HEK293 (cell line): ENCODE results near the gene IGSF9.

ENCODE experiments used
- CTCF ChIA-PET: fragments of 350-600 bp; formaldehyde crosslinking; extraction: SDS; loops from one replicate; lab custom pipeline; 2021; ENCODE audit warnings: antibody characterized with exemption; lab: Yijun Ruan, JAX
- POLR2A ChIA-PET: fragments of 300-600 bp; formaldehyde crosslinking; extraction: SDS; loops from one replicate; lab custom pipeline; 2020; ENCODE audit warnings: antibody characterized with exemption, inconsistent platforms; lab: Yijun Ruan, JAX
- H3K27ac ChIP-seq: fragments of 200-500 bp; sonication (Bioruptor generic); 2 replicates; pipeline ENCODE4 v1.5.1; 2014; ENCODE audit warnings: low read depth, low read length, control low read depth, inconsistent platforms; ENCODE audit errors: extremely low read depth
- H3K36me3 ChIP-seq, 2 experiments: fragments of 200-500 bp in 1 of 2; sonication (Bioruptor generic) in 1 of 2; 1 replicate in 1 of 2; 2 replicates in 1 of 2; pipeline ENCODE4 v1.5.1; 2014 to 2017; ENCODE audit warnings: inconsistent platforms in 2 of 2, low read length in 2 of 2; ENCODE audit not compliant: control insufficient read depth in 2 of 2, insufficient read depth in 1 of 2
- H3K4me1 ChIP-seq: fragments of 200-500 bp; sonication (Bioruptor generic); 2 replicates; pipeline ENCODE4 v1.5.1; 2014; ENCODE audit warnings: mild to moderate bottlenecking, low read length, inconsistent platforms; ENCODE audit not compliant: control insufficient read depth, insufficient read depth
- H3K4me3 ChIP-seq: 2 replicates; pipeline ENCODE4 v1.5.1; 2011; ENCODE audit warnings: low read depth, mild to moderate bottlenecking, control low read depth, low read length, moderate library complexity
- H3K9me3 ChIP-seq: fragments of 200-500 bp; sonication (Bioruptor generic); 2 replicates; pipeline ENCODE4 v1.5.1; 2014; ENCODE audit warnings: low read depth, low read length, inconsistent platforms; ENCODE audit not compliant: control insufficient read depth, insufficient read depth
- BCL11A ChIP-seq: fragments of 450-650 bp; formaldehyde crosslinking; IDR thresholded peaks from 2 replicates; pipeline ENCODE4 v1.5.1; 2016; ENCODE audit warnings: low read depth, missing biosample characterization, missing genetic modification characterization
- GLIS2 ChIP-seq: fragments of 450-650 bp; formaldehyde crosslinking; IDR thresholded peaks from 2 replicates; pipeline ENCODE4 v1.5.1; 2016; ENCODE audit warnings: missing biosample characterization, missing genetic modification characterization
- KLF9 ChIP-seq: fragments of 450-650 bp; formaldehyde crosslinking; IDR thresholded peaks from 2 replicates; pipeline ENCODE4 v1.5.1; 2016; ENCODE audit warnings: missing biosample characterization, missing genetic modification characterization, low read depth
- PRDM4 ChIP-seq: fragments of 450-650 bp; formaldehyde crosslinking; IDR thresholded peaks from 2 replicates; pipeline ENCODE4 v1.5.1; 2017; ENCODE audit warnings: missing biosample characterization, missing genetic modification characterization
- ZBTB44 ChIP-seq: fragments of 450-650 bp; IDR thresholded peaks from 2 replicates; pipeline ENCODE4 v1.5.1; 2018; ENCODE audit warnings: missing biosample characterization, mild to moderate bottlenecking, missing genetic modification characterization
- ZFHX2 ChIP-seq: fragments of 450-650 bp; formaldehyde crosslinking; conservative IDR thresholded peaks from 2 replicates; pipeline ENCODE4 v1.5.1; 2016; ENCODE audit warnings: missing biosample characterization, missing genetic modification characterization
- ZNF132 ChIP-seq: fragments of 450-650 bp; formaldehyde crosslinking; IDR thresholded peaks from 2 replicates; pipeline ENCODE4 v1.5.1; 2017; ENCODE audit warnings: missing biosample characterization, missing genetic modification characterization, borderline replicate concordance
- ZNF16 ChIP-seq: fragments of 450-650 bp; formaldehyde crosslinking; IDR thresholded peaks from 2 replicates; pipeline ENCODE4 v1.5.1; 2016; ENCODE audit warnings: low read depth, missing biosample characterization, missing genetic modification characterization
- ZNF248 ChIP-seq: fragments of 450-650 bp; formaldehyde crosslinking; IDR thresholded peaks from 2 replicates; pipeline ENCODE4 v1.5.1; 2017; ENCODE audit warnings: missing biosample characterization, missing genetic modification characterization
- ZNF510 ChIP-seq: fragments of 450-650 bp; formaldehyde crosslinking; IDR thresholded peaks from 2 replicates; pipeline ENCODE4 v1.5.1; 2018; ENCODE audit warnings: mild to moderate bottlenecking, missing genetic modification characterization, missing biosample characterization; ENCODE audit not compliant: insufficient replicate concordance
- ZNF521 ChIP-seq: fragments of 450-650 bp; formaldehyde crosslinking; IDR thresholded peaks from 2 replicates; pipeline ENCODE4 v1.5.1; 2017; ENCODE audit warnings: missing biosample characterization, mild to moderate bottlenecking, missing genetic modification characterization
- ZNF548 ChIP-seq: fragments of 450-650 bp; formaldehyde crosslinking; IDR thresholded peaks from 2 replicates; pipeline ENCODE4 v1.5.1; 2016; ENCODE audit warnings: missing biosample characterization, missing genetic modification characterization
- ZNF624 ChIP-seq: fragments of 450-650 bp; formaldehyde crosslinking; IDR thresholded peaks from 2 replicates; pipeline ENCODE4 v1.5.1; 2017; ENCODE audit warnings: missing biosample characterization, missing genetic modification characterization
- ZNF768 ChIP-seq: fragments of 450-650 bp; formaldehyde crosslinking; IDR thresholded peaks from 2 replicates; pipeline ENCODE4 v1.5.1; 2018; ENCODE audit warnings: missing biosample characterization, mild to moderate bottlenecking, missing genetic modification characterization
- ZNF776 ChIP-seq: fragments of 450-650 bp; formaldehyde crosslinking; IDR thresholded peaks from 2 replicates; pipeline ENCODE4 v1.5.0; 2017; ENCODE audit warnings: missing biosample characterization, missing genetic modification characterization, borderline replicate concordance
- ZNF792 ChIP-seq: fragments of 450-650 bp; formaldehyde crosslinking; IDR thresholded peaks from 2 replicates; pipeline ENCODE4 v1.5.1; 2016; ENCODE audit warnings: missing biosample characterization, missing genetic modification characterization
- TF ChIP-seq, protein P1 (sequence below): fragments of 450-650 bp; formaldehyde crosslinking; IDR thresholded peaks from 2 replicates; pipeline ENCODE4 v1.5.1; 2017; ENCODE audit warnings: missing biosample characterization, missing genetic modification characterization
- TF ChIP-seq, protein P2 (sequence below): fragments of 450-650 bp; formaldehyde crosslinking; IDR thresholded peaks from 2 replicates; pipeline ENCODE4 v1.5.1; 2016; ENCODE audit warnings: missing biosample characterization, missing genetic modification characterization
- TF ChIP-seq, protein P3 (sequence below): fragments of 450-650 bp; formaldehyde crosslinking; IDR thresholded peaks from 2 replicates; pipeline ENCODE4 v1.5.1; 2016; ENCODE audit warnings: missing biosample characterization, missing genetic modification characterization

IGSF9 gene

DNA sequence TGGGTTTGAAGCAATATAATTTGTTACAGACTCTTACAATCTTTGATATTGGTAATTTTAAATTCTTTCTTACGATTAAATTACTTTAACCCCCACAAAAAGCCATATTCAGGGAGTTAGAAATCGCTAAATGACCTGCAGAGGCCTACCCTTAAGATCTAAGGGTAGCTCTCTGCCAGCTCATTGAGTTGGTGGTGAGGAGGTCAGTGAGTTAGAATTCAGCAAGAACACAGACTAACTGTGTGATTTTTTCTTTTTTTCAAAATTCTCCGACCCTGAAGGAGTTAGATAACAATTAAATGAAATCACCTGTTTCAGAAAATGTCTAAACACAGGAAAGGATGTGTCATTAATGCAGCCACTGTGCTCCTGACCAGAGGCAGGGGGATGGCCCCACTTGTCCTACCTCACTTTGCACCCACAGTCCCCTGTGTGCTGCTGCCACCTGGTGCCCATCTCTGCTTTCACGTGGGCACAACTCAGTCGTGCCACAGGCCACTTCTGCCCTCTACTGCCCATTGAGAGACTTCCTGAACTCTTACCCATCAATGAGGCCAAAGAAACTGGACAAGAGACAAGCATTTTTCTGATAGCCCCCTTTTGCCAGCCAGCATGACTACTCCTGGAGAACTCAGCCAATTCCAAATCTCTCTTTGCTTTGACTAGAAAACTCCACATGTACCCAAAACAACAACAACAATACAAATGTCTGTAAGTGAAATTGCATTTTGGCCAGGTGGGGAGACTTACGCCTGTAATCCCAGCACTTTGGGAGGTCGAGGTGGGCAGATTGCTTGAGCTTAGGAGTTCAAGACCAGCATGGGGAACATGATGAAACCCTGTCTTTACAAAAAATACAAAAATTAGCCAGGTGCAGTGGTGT is 53.9 kb downstream of the IGSF9 start (continued):
- no peak for TF ChIP-seq PRDM4 (tag by site-specific recombination)
- no peak for TF ChIP-seq ZNF521 (tag by site-specific recombination)
- TF ChIP-seq KLF9: no peak
- no peak for TF ChIP-seq ZNF624 (tag by site-specific recombination)
- no peak for TF ChIP-seq BCL11A
- TF ChIP-seq, protein P1, sequence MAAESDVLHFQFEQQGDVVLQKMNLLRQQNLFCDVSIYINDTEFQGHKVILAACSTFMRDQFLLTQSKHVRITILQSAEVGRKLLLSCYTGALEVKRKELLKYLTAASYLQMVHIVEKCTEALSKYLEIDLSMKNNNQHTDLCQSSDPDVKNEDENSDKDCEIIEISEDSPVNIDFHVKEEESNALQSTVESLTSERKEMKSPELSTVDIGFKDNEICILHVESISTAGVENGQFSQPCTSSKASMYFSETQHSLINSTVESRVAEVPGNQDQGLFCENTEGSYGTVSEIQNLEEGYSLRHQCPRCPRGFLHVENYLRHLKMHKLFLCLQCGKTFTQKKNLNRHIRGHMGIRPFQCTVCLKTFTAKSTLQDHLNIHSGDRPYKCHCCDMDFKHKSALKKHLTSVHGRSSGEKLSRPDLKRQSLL: no peak
- TF ChIP-seq ZNF548: no peak
- no peak for TF ChIP-seq ZBTB44 (tag by site-specific recombination)
- TF ChIP-seq ZNF16 (tag by site-specific recombination): no peak
- peak; percentile 88 for TF ChIP-seq ZFHX2 (tag by site-specific recombination)
- TF ChIP-seq GLIS2 (tag by site-specific recombination): no peak
- no peak for TF ChIP-seq ZNF510 (tag by site-specific recombination)
- TF ChIP-seq, protein P2, sequence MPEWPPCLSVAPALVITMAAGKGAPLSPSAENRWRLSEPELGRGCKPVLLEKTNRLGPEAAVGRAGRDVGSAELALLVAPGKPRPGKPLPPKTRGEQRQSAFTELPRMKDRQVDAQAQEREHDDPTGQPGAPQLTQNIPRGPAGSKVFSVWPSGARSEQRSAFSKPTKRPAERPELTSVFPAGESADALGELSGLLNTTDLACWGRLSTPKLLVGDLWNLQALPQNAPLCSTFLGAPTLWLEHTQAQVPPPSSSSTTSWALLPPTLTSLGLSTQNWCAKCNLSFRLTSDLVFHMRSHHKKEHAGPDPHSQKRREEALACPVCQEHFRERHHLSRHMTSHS (tag by site-specific recombination): no peak
- TF ChIP-seq, all 188 proteins: peak for 13

GRCh38 chr1:159890390-159890789 is 55.0 kb downstream of the IGSF9 start:
- POLR2A ChIA-PET: interaction anchor here (0.8 to 2.8 kb wide), 4 partner anchors 26 to 35 kb away, joined by 3 to 10 read pairs (median 3); partner anchors contain the start of gene TAGLN2

More at GRCh38 chr1:159890390-159890789, 55.0 kb downstream of the IGSF9 start:
- no peak overlapping the region for H3K27ac ChIP-seq
- H3K4me3 ChIP-seq: no peak overlapping the region
- no peaks in the 10 kb centered on the region for H3K4me1 ChIP-seq
- no peaks in the 10 kb centered on the region for H3K36me3 ChIP-seq
- CTCF ChIA-PET: interaction anchor here (0.6 to 13.2 kb wide), 32 partner anchors 8 to 729 kb away, joined by 3 to 415 read pairs (median 6); partner anchors contain the start of genes DUSP23, FCRL6 and TAGLN2
- H3K9me3 ChIP-seq: no peaks in the 10 kb centered on the region
- TF ChIP-seq ZNF768 (tag by site-specific recombination) (no peak), ZNF776 (tag by site-specific recombination) (no peak), ZNF248 (tag by site-specific recombination) (no peak), ZNF132 (tag by site-specific recombination) (no peak), ZNF792 (no peak)
- TF ChIP-seq, protein P3, sequence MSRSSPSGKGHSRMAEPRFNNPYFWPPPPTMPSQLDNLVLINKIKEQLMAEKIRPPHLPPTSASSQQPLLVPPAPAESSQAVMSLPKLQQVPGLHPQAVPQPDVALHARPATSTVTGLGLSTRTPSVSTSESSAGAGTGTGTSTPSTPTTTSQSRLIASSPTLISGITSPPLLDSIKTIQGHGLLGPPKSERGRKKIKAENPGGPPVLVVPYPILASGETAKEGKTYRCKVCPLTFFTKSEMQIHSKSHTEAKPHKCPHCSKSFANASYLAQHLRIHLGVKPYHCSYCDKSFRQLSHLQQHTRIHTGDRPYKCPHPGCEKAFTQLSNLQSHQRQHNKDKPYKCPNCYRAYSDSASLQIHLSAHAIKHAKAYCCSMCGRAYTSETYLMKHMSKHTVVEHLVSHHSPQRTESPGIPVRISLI (tag by site-specific recombination): no peak
